Neutrophil (primary cell): ENCODE results near the gene BRSK2.

Source experiments
- H3K27ac ChIP-seq: fragments of 200-600 bp; sonication (generic); 2 replicates; pipeline ENCODE4 v1.5.1; 2016; ENCODE audit warnings: mild to moderate bottlenecking, moderate library complexity
- H3K27me3 ChIP-seq: fragments of 200-600 bp; sonication (generic); 2 replicates; pipeline ENCODE4 v1.6.0; 2016; ENCODE audit warnings: mild to moderate bottlenecking
- H3K36me3 ChIP-seq: fragments of 200-600 bp; sonication (generic); 2 replicates; pipeline ENCODE4 v1.5.1; 2017
- H3K4me1 ChIP-seq, 2 experiments: fragments of 200-600 bp in 1 of 2; sonication (generic) in 1 of 2; 1 replicate in 1 of 2; 2 replicates in 1 of 2; pipeline versions ENCODE4 v1.5.1 to v1.6.1; 2013 to 2016; ENCODE audit warnings: low read depth in 1 of 2, low read length in 1 of 2, mild to moderate bottlenecking in 1 of 2, moderate library complexity in 1 of 2; ENCODE audit not compliant: control insufficient read depth in 1 of 2, insufficient read depth in 1 of 2
- H3K4me3 ChIP-seq, 2 experiments: fragments of 200-600 bp in 1 of 2; sonication (generic) in 1 of 2; 1 replicate in 1 of 2; 2 replicates in 1 of 2; pipeline ENCODE4 v1.5.1; 2013 to 2016; ENCODE audit warnings: low read depth in 1 of 2, low read length in 1 of 2, mild to moderate bottlenecking in 1 of 2, moderate library complexity in 1 of 2
- H3K9me3 ChIP-seq: fragments of 200-600 bp; sonication (generic); 2 replicates; pipeline ENCODE4 v1.5.1; 2016
- TF ChIP-seq, protein P1 (sequence below): fragments of 200-600 bp; sonication (generic); IDR thresholded peaks from 2 replicates; pipeline ENCODE4 v1.5.1; 2016; ENCODE audit warnings: antibody characterized with exemption

Gene BRSK2

DNA sequence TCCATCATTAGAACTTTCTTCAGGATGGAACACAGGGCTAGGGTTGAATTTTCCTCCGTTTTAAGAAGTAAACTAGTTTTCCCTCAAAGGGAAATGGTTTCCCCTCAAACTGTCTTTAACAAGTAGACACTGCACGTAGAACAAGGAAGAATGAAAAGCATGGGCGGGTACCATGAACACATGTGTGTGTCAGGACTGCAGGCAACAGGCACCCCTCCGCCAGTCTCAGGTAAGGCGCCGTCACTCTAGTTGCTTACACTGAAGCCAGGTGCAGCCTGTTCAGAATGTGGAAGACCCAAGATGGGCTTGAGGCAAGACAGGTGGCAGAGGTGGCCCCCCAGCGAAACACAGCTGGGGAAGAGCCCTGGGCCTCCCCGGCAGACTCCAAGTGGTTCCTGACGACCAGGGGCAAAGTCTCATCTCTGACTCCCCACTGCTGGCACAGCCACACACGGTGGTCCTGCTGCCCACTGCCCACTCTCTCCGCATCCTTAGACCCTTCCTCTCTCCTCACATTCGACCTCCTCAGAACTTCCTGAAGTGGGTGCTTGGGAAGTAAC, 122.3 kb downstream of the BRSK2 start:
- no peaks in the 10 kb centered on the region for H3K27me3 ChIP-seq
- H3K4me3 ChIP-seq, result no peak overlapping the region
- no peaks in the 10 kb centered on the region for H3K36me3 ChIP-seq
- no peaks in the 10 kb centered on the region for H3K4me1 ChIP-seq
- H3K9me3 ChIP-seq, result no peaks in the 10 kb centered on the region
- TF ChIP-seq, protein P1, sequence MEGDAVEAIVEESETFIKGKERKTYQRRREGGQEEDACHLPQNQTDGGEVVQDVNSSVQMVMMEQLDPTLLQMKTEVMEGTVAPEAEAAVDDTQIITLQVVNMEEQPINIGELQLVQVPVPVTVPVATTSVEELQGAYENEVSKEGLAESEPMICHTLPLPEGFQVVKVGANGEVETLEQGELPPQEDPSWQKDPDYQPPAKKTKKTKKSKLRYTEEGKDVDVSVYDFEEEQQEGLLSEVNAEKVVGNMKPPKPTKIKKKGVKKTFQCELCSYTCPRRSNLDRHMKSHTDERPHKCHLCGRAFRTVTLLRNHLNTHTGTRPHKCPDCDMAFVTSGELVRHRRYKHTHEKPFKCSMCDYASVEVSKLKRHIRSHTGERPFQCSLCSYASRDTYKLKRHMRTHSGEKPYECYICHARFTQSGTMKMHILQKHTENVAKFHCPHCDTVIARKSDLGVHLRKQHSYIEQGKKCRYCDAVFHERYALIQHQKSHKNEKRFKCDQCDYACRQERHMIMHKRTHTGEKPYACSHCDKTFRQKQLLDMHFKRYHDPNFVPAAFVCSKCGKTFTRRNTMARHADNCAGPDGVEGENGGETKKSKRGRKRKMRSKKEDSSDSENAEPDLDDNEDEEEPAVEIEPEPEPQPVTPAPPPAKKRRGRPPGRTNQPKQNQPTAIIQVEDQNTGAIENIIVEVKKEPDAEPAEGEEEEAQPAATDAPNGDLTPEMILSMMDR, result no peak
- no peak overlapping the region for H3K27ac ChIP-seq
